Measurements from ENCODE around the gene PHACTR4.
A peak's percentile ranks its signal among the peaks of the same experiment; 100 is the strongest.
"Not testable (repeated sequence)": the region's sequence is repeated elsewhere in the genome, so short reads cannot be mapped to it uniquely, and the experiment has no call there.

Gene PHACTR4

DNA sequence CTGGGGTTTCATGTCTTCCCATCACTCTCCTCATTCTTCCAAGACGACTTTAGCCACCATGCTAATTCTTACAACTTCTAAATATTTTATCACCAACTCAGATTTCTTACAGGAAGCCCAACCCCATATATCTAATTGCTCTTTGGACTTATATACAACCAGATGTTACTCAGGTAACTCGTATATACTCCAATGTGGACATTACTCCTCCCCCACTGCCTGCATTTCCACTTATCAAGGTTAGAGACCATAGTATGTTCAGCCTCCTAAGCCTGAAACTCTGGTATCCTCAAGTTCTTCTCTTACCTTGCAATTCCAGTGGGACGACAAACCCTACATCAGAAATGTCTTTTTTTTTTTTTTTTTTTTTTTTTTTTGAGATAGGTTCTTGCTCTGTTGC is 133.6 kb downstream of the PHACTR4 start:
- no peak for DNase-seq (ENCODE audit: low read depth)

DNA sequence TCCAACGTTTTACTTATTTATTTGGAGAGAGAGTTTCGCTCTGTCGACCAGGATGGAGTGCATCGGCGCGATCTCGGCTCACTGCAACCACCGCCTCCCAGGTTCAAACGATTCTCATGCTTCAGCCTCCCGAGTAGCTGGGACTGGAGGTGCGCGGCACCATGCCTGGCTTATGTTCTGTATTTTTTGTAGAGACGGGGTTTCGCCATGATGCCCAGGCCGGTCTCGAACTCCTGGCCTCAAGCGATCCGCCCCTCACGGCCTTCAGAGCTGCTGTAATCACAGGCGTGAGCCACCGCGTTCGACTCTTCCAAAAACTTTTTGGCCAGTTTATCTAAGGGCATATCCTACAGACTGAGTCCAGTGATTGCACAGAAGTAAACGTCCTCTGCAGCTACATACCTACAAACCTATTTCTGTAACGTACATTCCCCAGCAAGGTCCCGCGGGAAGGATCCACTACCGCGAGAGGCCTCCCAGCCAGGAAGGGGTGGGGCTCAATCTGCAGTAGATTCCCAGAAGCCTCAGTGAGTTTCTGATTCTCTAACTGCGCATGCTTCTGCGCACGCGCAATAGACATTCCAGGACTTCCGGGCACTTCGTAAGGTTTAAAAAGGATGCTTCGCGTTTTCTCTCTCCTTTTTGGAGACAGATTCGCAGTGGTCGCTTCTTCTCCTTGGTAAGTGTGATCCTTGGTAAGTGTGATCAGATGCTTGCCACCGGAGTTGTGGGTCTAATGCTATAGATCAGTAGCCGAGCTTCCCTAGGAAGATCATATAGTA is 136.1 kb downstream of the PHACTR4 start, which contains the start of gene RCC1:
TSS of gene RCC1 (plus strand) at position 638 of the 782 bp plus-strand sequence. CDS start 23,824 bp downstream, outside the sequence.
- peak; percentile 80 for DNase-seq (ENCODE audit: low read depth)

DNA sequence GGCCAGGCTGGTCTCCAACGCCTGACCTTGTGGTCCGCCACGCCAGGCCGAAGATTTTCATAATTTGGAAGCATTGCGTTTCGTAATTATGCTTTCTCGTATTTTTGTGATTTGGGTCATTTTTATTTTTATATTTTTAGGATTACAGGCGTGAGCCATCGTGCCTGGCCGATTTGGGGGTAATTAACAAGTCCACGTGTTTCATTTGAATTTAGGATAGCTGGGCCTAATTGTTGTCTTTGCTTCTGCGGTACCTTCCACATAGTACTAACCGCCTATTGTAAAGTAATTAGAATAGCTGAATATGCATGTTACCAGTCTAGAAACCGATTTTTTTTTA is 137.3 kb downstream of the PHACTR4 start:
- no peak for DNase-seq (ENCODE audit: low read depth)

DNA sequence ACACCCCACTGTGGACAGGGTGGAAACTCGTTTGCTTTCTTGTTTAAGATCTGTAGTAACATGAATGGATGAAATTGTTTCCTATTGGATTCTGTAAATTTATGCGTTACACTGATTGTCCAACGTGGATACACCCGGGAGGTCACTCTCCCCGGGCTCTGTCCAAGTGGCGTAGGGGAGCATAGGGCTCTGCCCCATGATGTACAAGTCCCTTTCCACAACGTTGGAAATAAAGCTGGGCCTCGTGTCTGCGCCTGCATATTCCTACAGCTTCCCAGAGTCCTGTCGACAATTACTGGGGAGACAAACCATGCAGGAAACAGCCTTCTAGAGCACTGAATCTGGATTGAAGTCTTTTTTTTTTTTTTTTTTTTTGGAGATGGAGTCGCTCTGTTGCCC is 137.7 kb downstream of the PHACTR4 start:
- peak; percentile 31 for DNase-seq (ENCODE audit: low read depth)

DNA sequence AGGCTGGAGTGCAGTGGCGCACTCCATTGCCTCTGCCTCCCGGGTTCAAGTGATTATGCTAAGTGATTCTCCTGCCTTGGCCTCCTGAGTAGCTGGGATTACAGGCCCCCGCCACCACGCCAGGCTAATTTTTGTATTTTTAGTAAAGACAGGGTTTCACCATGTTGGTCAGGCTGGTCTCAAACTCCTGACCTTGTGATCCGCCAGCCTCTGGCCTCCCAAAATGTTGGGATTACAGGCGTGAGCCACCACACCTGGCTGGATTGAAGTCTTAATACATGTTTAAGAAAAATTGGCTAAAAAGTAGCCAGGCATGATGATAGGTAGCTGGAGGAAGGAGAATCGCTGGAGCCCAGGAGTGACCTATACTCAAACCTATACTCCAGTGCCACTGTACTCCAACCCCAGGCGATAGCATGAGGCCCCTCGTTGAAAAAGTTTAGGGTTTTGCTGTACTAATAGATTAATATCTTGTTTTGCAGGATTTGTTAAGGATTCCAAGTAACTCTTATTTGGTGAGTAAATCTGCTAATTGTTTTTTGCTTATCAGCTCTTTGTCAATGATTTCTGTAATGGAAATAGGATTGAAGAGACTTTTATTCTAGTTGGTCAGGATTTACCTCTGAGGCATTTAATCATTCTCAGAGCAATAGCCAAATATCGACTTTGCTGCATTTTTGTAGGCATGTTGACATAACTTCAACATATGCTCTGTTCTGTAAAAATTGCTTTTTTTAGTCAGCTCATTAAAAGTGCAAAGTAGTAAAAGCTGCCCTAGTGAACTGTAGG is 138.3 kb downstream of the PHACTR4 start:
- peak; percentile 24 for DNase-seq (ENCODE audit: low read depth)

DNA sequence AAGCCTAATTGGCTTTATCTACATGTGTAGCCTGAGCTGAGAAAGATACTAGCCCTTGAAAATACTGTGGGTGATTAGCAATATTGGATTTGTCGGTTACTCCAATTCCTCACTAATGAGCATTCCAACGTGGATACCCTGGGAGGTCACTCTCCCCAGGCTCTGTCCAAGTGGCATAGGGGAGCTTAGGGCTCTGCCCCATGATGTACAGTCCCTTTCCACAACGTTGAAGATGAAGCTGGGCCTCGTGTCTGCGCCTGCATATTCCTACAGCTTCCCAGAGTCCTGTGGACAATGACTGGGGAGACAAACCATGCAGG is 138.9 kb downstream of the PHACTR4 start:
- DNase-seq (ENCODE audit: low read depth): peak; percentile 15

DNA sequence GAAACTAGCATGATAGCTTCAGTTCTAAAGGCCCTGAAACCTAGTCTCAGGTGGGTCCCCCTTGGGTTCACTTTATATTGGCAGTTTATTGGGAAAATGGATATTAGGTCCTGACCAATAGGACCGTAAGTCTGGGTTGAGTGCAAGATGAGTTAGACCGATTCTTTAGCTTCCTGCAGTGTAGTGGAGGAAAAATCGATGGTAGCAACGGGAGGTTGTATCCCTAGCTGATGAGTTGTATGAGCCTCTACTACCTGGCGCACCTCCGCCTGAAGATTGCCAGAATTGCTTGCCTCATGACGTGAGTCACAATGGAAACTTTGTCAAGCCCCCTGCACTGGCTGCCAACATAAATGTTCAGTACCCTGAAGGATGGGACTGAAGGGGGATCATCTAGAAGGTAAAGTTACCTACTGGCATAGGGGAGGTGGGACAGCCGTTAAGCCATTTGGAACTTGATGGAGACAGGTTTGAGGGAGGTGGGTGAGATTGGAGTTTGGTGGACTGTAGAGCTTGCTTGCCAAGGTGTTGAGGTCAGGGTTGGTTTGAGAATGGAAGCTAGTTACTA is 140.2 kb downstream of the PHACTR4 start:
- DNase-seq (ENCODE audit: low read depth): peak; percentile 17

DNA sequence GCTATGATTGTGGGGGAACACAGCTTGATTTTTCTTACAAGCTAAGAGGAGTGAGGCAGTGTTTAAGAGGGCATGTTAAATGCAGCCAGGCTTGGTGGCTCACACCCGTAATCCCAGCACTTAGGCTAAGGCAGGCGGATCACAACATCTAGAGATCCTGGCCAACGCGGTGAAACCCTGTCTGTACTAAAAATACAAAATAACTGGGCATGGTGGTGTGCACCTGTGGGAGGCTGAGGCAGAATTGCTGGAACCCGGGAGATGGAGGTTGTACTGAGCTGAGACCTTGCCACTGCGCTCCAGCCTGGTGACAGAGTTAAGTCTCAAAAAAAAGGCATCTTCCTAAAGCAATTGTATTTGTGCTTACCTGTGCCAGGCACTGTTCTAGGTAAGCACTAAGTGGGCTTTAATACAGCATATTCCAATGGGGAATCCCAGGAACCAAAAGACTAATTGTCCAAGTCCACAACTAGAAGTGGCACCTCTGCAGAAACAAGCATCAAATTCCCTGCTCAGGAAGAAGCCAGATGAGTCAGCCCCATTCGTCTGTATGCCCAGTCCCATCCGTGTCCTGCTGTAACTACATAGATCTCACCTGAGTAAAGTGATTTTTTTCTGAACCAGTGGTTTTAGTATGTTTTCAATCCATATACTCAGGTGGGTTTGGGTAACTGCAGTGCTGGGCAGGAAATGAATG is 140.9 kb downstream of the PHACTR4 start:
- DNase-seq (ENCODE audit: low read depth): peak; percentile 25

DNA sequence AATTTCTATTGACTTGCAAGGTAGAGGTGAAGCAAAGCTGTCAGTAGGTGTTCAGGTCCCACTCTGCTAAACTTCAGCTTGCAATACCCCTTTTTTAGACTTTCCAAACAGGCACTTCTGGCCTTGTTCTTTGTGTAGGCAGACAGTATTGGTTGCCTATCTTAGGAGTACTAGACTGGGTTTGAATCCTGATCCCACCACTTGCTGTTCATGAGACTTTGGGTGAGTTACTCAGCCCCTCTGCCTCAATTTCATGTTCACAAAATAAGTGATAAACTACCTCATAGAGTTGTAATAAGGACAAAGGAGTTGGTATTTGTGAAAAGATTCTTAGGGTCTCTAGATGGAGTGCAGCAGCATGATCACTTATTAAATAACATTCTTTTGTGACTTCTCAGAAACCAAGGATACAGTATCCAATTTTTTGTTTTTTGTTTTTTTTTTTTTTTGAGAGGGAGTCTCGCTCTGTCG is 141.5 kb downstream of the PHACTR4 start:
- no peak for DNase-seq (ENCODE audit: low read depth)

DNA sequence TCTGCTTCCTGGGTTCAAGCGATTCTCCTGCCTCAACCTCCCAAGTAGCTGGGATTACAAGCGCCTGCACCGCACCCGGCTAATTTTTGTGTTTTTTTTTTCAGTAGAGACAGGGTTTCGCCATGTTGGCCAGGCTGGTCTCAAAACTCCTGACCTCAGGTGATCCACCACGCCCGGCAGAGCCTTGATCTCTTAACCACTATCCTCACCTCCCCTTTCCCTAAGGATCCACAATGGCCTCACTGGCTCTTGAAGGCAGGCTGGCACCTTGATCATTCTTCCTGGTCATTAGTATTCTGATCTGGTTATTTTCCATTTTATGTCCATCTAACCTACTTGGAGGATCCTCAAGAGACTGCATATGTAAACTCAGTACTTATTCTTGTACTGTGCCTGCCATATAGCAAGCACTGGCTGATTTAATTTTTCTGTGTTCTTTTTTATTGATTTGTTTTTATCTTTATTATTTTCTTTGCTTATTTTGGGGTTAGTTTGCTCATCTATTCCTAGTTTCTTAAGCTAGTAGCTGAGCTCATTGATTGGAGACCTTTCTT is 142.6 kb downstream of the PHACTR4 start:
- no peak for DNase-seq (ENCODE audit: low read depth)

DNA sequence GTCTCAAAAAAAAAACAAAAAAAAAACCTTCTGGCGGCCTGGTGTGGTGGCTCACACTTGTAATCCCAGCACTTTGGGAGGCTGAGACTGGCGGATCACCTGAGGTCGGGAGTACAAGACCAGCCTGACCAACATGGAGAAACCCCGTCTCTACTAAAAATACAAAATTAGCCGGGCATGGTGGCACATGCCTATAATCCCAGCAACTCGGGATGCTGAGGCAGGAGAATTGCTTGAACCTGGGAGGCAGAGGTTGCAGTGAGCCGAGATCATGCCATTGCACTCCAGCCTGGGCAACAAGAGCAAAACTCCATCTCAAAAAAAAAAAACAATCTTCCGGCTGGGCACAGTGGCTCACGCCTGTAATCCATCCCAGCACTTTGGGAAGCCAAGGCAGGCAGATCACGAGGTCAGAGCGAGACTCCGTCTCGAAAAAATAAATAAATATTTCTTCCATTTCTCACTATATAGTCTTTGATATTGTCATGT is 144.9 kb downstream of the PHACTR4 start:
- not testable (repeated sequence) for DNase-seq (ENCODE audit: low read depth)

DNA sequence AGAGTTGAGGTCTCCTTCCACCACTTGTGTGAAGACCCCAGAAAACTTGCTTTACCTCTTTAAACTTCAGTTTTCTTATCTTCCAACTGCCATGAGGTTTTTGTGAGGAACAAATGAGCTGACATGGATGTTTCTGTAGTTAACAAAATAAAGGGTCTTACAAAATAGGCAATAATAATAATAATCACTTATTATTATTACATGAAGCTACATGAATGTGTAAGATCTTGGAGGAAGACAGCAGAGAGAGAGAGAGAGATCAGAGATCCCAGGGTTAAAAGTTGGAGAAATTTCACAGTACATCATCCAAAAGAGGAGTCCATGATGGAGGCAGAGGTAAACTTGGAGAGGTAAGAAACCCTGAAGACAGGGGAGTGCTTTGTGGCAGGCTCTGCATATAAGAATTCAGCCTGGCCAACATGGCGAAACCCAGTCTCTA is 147.0 kb downstream of the PHACTR4 start:
- no peak for DNase-seq (ENCODE audit: low read depth)

DNA sequence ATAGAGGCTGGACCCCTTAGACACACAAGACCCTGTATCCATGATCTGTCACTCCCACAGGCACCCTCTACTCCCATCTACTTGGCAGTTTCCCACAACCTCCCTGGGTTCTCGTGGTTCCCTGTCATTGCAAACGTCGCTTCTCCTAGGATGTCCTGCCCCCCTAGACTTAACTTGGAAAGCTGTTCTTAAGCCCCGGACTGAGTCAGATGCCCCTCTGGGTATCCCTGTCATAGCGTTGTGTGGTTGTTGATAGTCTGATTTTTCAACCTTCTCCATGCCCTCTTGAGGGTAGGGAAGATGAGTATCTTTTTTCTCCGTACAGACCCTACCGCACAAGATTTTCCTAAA is 148.1 kb downstream of the PHACTR4 start:
- DNase-seq (ENCODE audit: low read depth): no peak

DNA sequence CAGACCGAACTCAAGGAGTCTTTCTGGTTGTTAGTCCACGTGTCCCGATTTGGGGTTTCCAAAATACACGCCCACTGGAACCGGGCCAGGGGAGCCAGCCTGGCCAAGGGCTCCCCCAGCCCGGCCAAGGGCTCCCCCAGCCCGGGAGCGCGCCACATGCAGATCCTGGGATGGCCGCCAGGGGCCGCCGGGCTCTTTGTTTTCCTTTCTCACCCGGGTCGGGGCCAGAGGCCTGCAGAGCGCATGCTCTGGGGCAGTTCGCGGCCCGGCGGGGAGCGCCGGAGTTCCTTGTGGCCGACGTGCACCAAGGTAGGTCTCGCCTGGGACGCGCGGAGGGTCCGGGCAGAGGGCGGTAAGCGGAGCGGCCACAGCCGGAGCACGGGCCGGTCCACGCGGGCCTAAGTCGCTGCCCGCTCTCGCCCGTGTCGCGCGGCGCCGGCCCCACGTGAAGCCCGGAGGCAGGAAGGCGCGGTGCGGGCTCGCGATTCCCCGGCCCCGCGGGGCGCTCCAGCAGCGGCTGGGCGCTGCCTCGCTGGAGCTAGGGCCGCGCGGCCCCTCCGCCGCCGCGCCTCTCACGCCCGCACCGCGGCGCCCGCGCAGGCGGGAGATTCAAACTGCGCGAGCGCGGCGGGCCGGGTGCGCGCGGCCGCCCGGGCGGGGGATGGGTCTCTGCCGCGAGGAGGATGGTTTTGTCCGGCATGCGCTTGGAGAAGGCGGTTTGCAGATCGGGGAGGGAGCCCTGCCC is 148.6 kb downstream of the PHACTR4 start:
- peak; percentile 84 for DNase-seq (ENCODE audit: low read depth)

DNA sequence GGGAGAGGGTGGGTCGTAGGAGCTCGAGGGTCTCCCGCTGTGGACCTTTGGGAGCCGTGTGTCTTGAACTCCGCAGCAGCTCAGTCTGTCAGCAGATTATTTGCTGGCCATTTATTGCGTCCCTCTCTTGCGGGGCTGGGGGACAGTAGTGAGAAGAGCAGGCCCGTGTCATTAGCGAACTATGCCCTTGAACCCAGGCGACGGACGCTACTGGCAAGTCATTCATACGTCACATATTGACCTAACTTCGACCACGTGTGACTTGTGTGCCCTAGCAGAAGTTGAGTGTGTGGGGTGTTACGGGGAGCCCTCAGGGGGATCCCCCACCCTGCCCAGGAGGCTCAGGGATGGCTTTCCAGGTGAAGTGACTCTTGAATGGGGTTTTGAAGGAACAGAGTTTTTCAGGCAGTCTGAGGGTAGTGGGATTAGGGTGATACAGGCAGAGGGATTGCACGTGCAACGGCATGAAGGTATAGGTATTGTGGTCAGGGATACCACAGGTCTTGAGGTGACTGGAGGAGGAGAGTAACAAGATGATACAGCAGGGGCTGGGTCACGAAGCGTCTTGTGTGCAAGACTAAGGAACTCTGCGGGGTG is 149.3 kb downstream of the PHACTR4 start:
- no peak for DNase-seq (ENCODE audit: low read depth)

DNA sequence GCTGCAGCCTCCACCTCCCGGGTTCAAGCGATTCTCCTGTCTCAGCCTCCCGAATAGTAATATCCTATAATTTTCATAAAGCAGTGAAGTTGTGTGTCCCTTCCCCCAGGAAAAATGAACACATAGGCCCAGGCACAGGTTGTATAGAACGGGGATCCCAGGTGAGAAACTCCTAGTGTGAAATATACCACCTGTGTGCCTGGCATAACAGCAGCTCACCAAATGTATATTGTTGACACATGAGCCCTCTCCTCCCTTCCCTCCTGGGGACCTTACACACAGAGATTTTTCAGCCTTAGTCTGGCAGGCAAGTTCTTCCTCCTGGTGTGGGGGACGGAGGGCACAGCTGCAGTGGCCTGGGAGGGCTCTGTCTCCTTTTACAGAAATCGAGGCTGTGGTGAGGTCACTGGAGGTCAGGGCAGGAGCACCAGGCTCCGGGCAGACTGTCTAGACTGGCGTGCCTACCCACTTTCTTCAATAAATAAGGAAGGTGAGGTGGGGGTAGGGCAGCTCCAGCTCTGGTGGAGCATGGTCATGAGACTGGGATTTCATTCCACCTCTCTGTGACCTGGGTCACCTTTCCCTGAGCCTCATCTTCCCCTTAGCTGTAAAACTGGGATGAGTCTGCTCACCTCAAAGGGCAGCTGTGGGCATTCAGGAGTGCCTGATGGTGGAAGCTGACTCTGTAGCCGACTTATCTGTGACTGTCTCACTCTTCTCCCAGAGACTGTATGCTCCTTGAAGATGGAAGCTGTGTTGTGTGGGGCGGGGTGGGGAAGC is 150.6 kb downstream of the PHACTR4 start:
- no peak for DNase-seq (ENCODE audit: low read depth)

DNA sequence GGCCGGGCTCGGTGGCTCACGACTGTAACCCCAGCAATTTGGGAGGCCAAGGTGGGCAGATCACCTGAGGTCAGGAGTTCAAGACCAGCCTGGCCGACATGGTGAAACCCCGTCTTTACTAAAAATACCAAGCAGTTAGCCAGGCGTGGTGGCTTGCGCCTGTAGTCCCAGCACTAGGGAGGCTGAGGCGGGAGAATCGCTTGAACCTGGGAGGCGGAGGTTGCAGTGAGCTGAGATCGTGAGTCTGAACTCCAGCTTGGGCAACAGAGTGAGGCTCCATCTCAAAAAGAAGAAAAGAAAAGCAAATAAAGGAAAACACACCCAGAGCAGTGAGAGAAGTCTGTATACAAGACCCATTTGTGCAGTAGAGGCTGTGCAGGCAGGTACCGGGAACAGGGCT is 151.3 kb downstream of the PHACTR4 start:
- DNase-seq (ENCODE audit: low read depth): not testable (repeated sequence)

DNA sequence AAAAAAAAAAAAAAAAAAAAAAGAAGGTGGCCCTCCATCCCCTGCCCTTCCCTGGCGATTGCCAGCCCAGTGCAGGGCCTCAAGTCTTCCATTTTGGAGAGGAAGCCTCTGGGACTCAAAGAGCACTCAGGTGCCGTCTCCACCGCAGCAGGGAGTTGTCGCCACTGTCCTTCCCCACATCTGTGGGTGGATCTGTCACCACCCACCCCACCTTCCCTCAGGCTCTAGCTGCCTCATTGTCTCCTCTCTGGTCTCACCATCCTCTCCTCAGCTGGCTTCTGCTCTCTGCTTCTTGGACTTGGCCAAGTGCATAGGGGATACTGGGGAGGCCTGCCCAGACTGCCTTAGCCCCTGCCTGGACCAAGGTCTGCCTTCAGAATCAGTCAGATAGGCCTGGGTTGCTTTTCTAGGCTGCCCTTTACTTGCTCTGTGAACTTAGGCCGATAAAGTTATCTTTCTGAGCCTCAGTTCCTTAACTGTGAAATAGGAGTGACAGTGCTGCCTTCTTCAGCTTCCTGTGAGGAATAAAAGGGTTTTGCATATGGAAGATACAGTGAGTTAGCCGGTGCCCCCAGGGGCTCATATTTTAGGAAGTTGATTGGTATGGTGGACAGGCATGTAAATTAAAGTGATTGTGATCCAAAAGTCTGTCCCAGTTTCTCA is 152.1 kb downstream of the PHACTR4 start:
- DNase-seq (ENCODE audit: low read depth): no peak

DNA sequence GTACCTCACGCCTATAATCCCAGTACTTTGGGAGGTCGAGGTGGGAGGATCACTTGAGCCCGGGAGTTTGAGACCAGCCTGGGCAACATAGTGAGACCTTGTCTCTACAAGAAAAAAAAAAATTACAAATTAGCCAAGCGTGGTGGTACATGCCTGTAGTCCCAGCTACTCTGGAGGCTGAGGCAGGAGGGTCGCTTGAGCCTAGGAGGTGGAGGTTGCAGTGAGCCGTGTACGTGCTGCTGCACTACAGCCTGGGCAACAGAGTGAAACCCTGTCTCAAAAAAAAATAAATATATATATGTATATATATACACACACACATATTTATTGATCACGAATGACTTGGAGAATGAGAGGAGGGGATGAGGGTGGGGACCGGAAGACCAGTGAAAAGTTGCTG is 153.0 kb downstream of the PHACTR4 start:
- DNase-seq (ENCODE audit: low read depth): not testable (repeated sequence)

All from stimulated activated CD8-positive, alpha-beta memory T cell treated with anti-CD3 and anti-CD28 coated beads, Interleukin-15, amount 100 ng/mL, for 24 hours (primary cell).